A673 (cell line): Measurements from ENCODE around the gene STEAP3.

Experiments
- EZH2 ChIP-seq: fragments of 200-600 bp; sonication (generic); IDR thresholded peaks from 2 replicates; pipeline ENCODE4 v1.6.1; 2017; ENCODE audit warnings: borderline replicate concordance, low read depth, mild to moderate bottlenecking, mixed read lengths, antibody characterized with exemption, low read length; ENCODE audit not compliant: poor library complexity, severe bottlenecking
- TF ChIP-seq, protein P1 (sequence below): fragments of 300-800, 200-600 bp; sonication (generic); conservative IDR thresholded peaks from 2 replicates; pipeline ENCODE4 v1.5.1; 2017; ENCODE audit warnings: low read depth, mild to moderate bottlenecking, antibody characterized with exemption, low read length, moderate library complexity, mixed read lengths

DNA sequence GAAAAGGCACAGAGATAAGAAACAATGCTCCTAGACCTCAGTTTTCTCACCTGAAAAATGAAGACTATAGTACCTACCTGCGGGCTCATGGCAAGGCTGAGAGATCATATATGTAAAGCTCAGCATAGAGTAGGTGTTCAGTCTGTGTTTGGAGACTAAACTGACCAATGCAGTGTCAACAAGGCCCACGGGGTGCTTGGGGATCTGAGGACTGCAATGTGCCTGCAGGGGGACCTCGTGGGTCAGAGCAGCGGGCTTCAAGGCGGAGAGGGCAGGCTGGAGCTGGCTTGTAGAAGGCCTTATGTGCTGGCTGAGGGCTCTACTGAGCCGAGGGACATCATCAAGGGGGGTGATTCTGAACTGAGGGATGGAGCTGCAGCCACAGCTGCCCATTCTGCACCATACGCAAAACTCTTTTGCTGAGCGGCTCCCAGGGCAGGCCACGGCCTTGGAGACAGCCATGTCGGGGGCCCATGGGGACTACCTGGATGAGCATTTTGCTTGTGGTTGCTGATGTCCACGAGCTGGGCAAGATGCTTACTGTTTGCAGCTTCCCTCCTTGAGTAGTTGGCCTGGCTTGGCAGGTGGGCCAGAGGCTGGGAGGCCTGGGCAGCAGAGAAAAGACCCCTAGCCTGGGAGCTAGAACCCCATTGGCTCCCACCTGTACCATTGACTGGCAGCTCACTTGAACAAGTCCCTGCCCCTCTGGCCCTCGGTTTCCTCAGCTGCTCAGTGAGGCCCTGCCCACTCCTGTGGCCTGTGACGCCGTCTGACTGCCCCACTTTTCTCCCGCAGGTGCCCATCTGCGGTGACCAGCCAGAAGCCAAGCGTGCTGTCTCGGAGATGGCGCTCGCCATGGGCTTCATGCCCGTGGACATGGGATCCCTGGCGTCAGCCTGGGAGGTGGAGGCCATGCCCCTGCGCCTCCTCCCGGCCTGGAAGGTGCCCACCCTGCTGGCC is 23.5 kb downstream of the STEAP3 start:
- TF ChIP-seq, protein P1, sequence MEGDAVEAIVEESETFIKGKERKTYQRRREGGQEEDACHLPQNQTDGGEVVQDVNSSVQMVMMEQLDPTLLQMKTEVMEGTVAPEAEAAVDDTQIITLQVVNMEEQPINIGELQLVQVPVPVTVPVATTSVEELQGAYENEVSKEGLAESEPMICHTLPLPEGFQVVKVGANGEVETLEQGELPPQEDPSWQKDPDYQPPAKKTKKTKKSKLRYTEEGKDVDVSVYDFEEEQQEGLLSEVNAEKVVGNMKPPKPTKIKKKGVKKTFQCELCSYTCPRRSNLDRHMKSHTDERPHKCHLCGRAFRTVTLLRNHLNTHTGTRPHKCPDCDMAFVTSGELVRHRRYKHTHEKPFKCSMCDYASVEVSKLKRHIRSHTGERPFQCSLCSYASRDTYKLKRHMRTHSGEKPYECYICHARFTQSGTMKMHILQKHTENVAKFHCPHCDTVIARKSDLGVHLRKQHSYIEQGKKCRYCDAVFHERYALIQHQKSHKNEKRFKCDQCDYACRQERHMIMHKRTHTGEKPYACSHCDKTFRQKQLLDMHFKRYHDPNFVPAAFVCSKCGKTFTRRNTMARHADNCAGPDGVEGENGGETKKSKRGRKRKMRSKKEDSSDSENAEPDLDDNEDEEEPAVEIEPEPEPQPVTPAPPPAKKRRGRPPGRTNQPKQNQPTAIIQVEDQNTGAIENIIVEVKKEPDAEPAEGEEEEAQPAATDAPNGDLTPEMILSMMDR, result no peak
- no peak for TF ChIP-seq EZH2
